ENCODE measurements around the gene CORO6. TPM values are rescaled to one million over a fixed set of nuclear protein-coding genes. Genes with fewer than 3 reads are reported as not detected.

CORO6 gene
- total and polyA plus RNA-seq, 2 experiments from 2014 or later = 3.7 to 6.5 TPM

DNA sequence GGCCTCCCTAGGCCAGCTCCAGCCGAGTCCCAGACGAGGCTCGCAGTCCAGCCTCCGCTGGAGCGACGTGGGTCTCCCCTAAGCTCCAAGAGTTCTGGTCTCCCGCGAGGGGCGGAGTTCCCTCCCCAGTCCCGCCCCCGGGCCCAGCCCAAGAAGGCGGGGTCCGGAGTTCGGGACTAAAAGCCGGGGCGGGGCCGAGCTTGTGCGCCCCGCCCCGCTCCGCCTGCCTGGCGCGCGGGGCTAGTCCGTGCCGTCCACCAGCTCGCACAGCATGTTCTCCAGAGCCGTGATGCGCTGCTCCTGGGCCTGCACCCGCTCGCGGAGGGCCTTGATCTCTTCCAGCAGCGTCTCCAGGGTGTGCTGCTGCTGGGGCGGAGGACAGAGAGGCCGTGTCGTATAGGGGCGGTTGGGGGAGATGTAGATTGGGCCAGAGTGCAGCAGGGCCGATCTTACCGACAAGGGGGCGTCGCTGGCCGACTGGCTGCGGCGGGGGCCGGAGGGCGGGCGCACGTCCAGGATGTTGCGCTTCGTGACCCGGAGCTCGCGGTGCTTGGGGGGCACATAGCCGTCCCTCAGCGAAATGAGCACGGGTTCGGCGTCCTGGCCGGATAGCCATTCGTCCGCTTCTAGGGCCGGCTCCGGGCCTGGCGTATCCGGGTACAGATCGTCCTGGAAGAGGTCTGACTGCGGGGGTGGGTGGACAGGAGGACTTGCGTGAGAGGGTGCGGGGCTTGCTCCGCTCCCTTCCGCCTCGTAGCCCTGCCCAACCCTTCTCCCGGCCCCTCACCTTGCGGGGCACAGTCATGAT is 7.0 kb downstream of the CORO6 start:
- no peaks in the 10 kb centered on the region for H3K27me3 ChIP-seq (replicated peaks; ENCODE audit: insufficient read depth)
- H3F3A ChIP-seq (ENCODE audit: insufficient read depth) = no peaks in the 10 kb centered on the region
- no peaks in the 10 kb centered on the region for H3K36me3 ChIP-seq (ENCODE audit: low read depth)
- no peak for TF ChIP-seq EZH2phosphoT487 (IDR thresholded peaks at IDR 0.05; ENCODE audit: insufficient read depth, low read depth)
- TF ChIP-seq EZH2 (IDR thresholded peaks at IDR 0.05; ENCODE audit: insufficient read depth, poor library complexity, severe bottlenecking) = no peak
- H3K4me3 ChIP-seq = peak overlapping the region; percentile 66
- no peaks in the 10 kb centered on the region for H3K9me3 ChIP-seq (ENCODE audit: low read depth)
- peak; percentile 96 for DNase-seq
- H3K4me1 ChIP-seq (ENCODE audit: insufficient read depth) = no peaks in the 10 kb centered on the region
- 8 to 12% methylated on average over 48 to 68 of the region's 74 CpGs for WGBS, 2 experiments (ENCODE audit: low coverage in 1 of 2, low lambda C conversion rate in 2 of 2, missing lambda C conversion rate in 2 of 2)
- H3K9ac ChIP-seq = peak overlapping the region; percentile 49; the same call in 1 of the 2 replicates
- peak overlapping the region; percentile 80 for H3K4me2 ChIP-seq (ENCODE audit: unreplicated experiment)
- peak overlapping the region; percentile 35; the same call in 1 of the 2 replicates for H3K27ac ChIP-seq
- no peaks in the 10 kb centered on the region for H3K9me2 ChIP-seq (ENCODE audit: insufficient read depth)
- H3K79me2 ChIP-seq (ENCODE audit: insufficient read depth) = no peaks in the 10 kb centered on the region
- in situ Hi-C loops (cut with MboI) = no loop called here
- peak overlapping the region; percentile 75 for H2AFZ ChIP-seq
- no peaks in the 10 kb centered on the region for H4K20me1 ChIP-seq (ENCODE audit: insufficient read depth)

DNA sequence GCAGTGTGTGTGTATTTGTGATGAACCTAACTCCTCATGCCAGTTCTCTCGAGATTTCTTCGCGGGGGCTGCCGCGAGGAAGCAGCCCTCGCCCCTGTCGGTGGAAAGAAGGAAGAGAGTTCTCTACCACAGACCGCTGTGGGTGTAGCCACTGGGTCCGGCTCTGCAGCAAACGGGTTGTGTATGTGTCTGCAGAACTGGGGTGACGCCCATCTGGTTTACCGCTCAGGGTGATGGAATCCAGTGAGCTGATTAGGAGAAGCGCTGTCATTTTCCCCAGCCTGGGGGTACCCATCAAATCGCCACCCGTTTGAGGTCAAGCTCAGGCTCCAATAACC is 7.7 kb downstream of the CORO6 start:
- Histone ChIP-seq H3F3A (ENCODE audit: insufficient read depth) (no peaks in the 10 kb centered on the region), H3K79me2 (ENCODE audit: insufficient read depth) (no peaks in the 10 kb centered on the region), H2AFZ (peak overlapping the region; percentile 75), H3K27me3 (replicated peaks; ENCODE audit: insufficient read depth) (no peaks in the 10 kb centered on the region), H3K27ac (peak overlapping the region; percentile 35; the same call in 1 of the 2 replicates), H3K4me2 (ENCODE audit: unreplicated experiment) (peak overlapping the region; percentile 80), H3K9ac (peak overlapping the region; percentile 49; the same call in 1 of the 2 replicates), H4K20me1 (ENCODE audit: insufficient read depth) (no peaks in the 10 kb centered on the region), H3K9me3 (ENCODE audit: low read depth) (no peaks in the 10 kb centered on the region), H3K4me3 (peak overlapping the region; percentile 66), H3K9me2 (ENCODE audit: insufficient read depth) (no peaks in the 10 kb centered on the region), H3K4me1 (ENCODE audit: insufficient read depth) (no peaks in the 10 kb centered on the region), H3K36me3 (ENCODE audit: low read depth) (no peaks in the 10 kb centered on the region)
- in situ Hi-C loops (cut with MboI) = no loop called here
- DNase-seq = peak; percentile 81
- no peak for TF ChIP-seq EZH2phosphoT487 (IDR thresholded peaks at IDR 0.05; ENCODE audit: insufficient read depth, low read depth)
- TF ChIP-seq EZH2 (IDR thresholded peaks at IDR 0.05; ENCODE audit: insufficient read depth, poor library complexity, severe bottlenecking) = no peak
- 5% methylated on average over 14 to 15 of the region's 15 CpGs for WGBS, 2 experiments (ENCODE audit: low coverage in 1 of 2, low lambda C conversion rate in 2 of 2, missing lambda C conversion rate in 2 of 2)

DNA sequence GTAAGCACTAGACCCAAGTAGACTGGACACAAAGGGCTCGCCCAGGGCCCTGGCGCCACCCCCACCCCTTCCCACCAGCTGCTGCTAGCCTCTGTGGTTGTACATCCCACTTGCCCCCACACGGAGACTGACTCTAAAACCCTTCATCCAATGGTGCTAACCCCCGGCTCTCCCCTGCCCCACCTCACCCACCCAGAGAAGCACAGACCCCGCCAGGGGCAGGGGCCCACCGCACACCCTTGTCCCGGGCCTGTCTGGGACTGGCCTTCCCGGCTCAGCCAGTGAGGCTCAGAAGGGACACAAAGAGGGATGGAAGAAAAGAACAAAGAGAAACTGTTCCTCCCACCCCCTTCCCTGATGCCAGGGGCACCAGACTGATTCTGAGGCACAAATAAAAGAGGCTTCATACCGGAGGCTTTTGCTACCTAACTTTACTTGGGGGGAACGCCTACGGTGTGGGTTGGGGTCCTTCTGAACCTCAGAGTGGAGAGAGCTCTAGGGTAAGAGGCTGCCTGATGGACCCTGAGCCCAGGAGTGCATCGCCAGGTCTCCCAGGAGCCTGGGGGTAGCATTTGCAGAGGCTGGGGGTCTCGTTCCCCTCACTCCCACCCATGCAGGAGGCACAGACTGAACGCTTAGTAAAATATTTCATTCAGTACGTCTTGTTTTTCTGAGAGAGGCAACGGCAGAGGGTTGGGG is 8.2 kb downstream of the CORO6 start:
- H2AFZ ChIP-seq = peak overlapping the region; percentile 75; the same call in 1 of the 2 replicates
- no peaks in the 10 kb centered on the region for H3K4me1 ChIP-seq (ENCODE audit: insufficient read depth)

DNA sequence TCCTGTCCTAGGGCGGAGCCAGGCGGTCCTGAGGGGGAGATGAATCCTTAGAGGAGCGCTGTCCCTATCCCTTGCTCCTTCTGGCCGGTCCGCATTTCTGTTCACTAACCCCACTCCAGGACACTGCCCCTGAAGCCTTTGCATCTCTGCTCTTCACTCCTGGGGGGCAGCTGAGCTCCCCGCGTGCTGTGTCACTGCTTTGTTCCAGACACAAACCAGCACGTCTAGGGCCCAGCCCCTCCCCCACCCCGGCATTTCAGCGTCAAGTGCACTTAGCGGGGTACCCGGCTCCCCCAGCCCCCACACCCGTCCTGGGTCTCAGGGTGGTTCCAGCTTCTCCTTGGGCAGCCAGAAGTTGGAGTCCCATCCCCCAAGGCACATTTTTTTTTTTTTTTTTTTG is 8.9 kb downstream of the CORO6 start:
- peak overlapping the region; percentile 37; the same call in 1 of the 2 replicates for H3K9ac ChIP-seq
- WGBS, 2 experiments (ENCODE audit: low coverage in 1 of 2, low lambda C conversion rate in 2 of 2, missing lambda C conversion rate in 2 of 2) = 15 to 17% methylated on average over 9 to 13 of the region's 13 CpGs
- no peaks in the 10 kb centered on the region for H3K79me2 ChIP-seq (ENCODE audit: insufficient read depth)
- no peak for DNase-seq
- H3K4me3 ChIP-seq = peak overlapping the region; percentile 56
- in situ Hi-C loops (cut with MboI) = no loop called here
- H3K36me3 ChIP-seq (ENCODE audit: low read depth) = no peaks in the 10 kb centered on the region
- no peaks in the 10 kb centered on the region for H3F3A ChIP-seq (ENCODE audit: insufficient read depth)
- peak overlapping the region; percentile 79 for H3K4me2 ChIP-seq (ENCODE audit: unreplicated experiment)
- no peaks in the 10 kb centered on the region for H3K4me1 ChIP-seq (ENCODE audit: insufficient read depth)
- no peaks in the 10 kb centered on the region for H3K9me3 ChIP-seq (ENCODE audit: low read depth)
- TF ChIP-seq EZH2phosphoT487 (IDR thresholded peaks at IDR 0.05; ENCODE audit: insufficient read depth, low read depth) (no peak), EZH2 (IDR thresholded peaks at IDR 0.05; ENCODE audit: insufficient read depth, poor library complexity, severe bottlenecking) (no peak)
- H2AFZ ChIP-seq = peak overlapping the region; percentile 82
- H3K27me3 ChIP-seq (replicated peaks; ENCODE audit: insufficient read depth) = no peaks in the 10 kb centered on the region
- H3K9me2 ChIP-seq (ENCODE audit: insufficient read depth) = no peaks in the 10 kb centered on the region
- H4K20me1 ChIP-seq (ENCODE audit: insufficient read depth) = no peaks in the 10 kb centered on the region
- no peak overlapping the region for H3K27ac ChIP-seq

More for the DNA sequence above, 8.2 kb downstream of the CORO6 start:
- Histone ChIP-seq H3K9me3 (ENCODE audit: low read depth) (no peaks in the 10 kb centered on the region), H3F3A (ENCODE audit: insufficient read depth) (no peaks in the 10 kb centered on the region), H3K4me2 (ENCODE audit: unreplicated experiment) (peak overlapping the region; percentile 80), H3K9ac (peak overlapping the region; percentile 49; the same call in 1 of the 2 replicates), H3K36me3 (ENCODE audit: low read depth) (no peaks in the 10 kb centered on the region), H3K27ac (no peak overlapping the region), H3K9me2 (ENCODE audit: insufficient read depth) (no peaks in the 10 kb centered on the region), H4K20me1 (ENCODE audit: insufficient read depth) (no peaks in the 10 kb centered on the region), H3K79me2 (ENCODE audit: insufficient read depth) (no peaks in the 10 kb centered on the region), H3K4me3 (peak overlapping the region; percentile 66), H3K27me3 (replicated peaks; ENCODE audit: insufficient read depth) (no peaks in the 10 kb centered on the region)
- WGBS, 2 experiments (ENCODE audit: low coverage in 1 of 2, low lambda C conversion rate in 2 of 2, missing lambda C conversion rate in 2 of 2) = 53 to 54% methylated on average over 14 to 16 of the region's 16 CpGs
- TF ChIP-seq EZH2 (IDR thresholded peaks at IDR 0.05; ENCODE audit: insufficient read depth, poor library complexity, severe bottlenecking) = no peak
- no peak for TF ChIP-seq EZH2phosphoT487 (IDR thresholded peaks at IDR 0.05; ENCODE audit: insufficient read depth, low read depth)
- in situ Hi-C loops (cut with MboI) = no loop called here
- no peak for DNase-seq

Measured in GM23248 (cell line).